ENCODE measurements around the gene MALT1.
A peak's percentile ranks its signal among the peaks of the same experiment; 100 is the strongest.

The MALT1 gene

DNA sequence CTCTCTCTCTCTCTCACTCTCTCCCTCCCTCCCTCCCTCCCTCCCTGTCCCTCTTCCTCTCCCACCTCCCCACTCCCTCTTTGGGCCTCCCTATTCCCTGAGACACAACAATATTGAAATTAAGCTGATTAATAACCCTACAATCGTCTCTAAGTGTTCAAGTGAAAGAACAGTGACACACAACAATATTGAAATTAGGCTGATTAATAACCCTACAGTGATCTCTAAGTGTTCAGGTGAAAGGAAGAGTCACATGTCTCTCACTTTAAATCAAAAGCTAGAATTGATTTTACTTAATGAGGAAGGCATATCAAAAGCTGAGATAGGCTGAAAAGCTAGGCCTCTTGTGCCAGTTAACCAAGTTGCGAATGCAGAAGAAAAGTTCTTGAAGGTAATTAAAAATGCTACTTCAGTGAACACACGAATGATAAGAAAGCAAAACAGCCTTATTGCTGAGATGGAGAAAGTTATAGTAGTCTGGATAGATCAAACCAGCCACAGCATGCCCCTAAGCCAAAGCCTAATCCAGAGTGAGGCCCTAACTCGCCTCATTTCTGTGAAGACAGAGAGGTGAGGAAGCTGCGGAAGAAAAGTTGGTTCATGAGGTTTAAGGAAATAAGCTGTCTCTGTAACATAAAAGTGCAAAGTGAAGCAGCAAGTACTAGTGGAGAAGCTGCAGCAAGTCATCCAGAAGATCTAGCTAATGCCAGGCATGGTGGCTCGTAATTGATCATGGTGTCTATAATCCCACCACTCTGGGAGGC lies 21.3 kb downstream of the MALT1 start:
- DNase-seq, result no peak

GRCh38 chr18:58694221-58694620 lies 23.0 kb downstream of the MALT1 start:
- no peak for DNase-seq

DNA sequence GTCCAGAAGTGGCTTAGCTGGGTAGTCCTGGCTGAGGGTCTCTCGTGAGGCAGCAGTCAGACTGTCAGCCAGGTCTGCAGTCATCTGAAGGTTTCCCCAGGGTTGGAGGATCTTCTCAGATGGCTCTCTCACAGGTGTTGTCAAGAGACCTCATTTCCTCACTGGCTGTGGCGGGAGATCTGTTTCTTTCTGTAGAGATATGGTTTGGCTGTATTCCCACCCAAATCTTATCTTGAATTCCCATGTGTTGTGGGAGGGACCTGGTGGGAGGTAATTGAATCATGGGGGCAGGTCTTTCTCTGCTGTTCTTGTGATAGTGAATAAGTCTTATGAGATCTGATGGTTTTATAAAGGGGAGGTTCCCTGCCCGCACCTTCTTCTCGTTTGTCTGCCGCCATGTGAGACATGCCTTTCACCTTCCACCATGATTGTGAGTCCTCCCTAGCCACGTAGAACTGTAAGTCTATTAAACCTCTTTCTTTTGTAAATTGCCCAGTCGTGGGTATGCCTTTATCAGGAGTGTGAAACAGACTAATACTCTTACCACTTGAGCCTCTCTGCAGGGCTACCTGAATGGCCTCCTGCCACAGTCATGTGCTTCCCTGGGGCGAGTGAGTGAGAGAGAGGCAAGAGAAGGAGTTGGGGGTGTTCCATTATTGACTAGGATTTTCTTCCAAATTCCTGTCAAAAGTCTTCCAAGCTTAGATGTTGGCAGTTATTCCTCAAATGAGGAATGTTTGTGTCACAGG lies 23.6 kb downstream of the MALT1 start:
- DNase-seq, result no peak

DNA sequence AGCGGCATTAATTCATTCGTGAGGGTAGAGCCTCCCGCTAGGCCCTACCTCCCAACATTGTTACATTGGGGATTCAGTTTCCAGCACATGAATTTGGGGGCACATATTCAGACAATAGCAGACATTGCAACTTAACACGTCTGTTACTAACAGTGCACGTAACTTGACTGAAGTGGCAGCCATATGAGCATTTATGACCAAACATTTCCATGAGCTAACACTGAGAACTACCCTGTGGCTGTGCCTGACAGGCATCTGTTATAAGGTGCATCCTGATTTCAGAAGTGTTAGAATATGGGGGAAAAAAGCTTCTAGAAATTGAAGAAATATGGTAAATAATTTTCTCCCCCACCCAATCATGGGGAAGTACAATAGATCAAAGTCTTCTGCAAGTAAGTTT lies 24.5 kb downstream of the MALT1 start:
- DNase-seq, result no peak

DNA sequence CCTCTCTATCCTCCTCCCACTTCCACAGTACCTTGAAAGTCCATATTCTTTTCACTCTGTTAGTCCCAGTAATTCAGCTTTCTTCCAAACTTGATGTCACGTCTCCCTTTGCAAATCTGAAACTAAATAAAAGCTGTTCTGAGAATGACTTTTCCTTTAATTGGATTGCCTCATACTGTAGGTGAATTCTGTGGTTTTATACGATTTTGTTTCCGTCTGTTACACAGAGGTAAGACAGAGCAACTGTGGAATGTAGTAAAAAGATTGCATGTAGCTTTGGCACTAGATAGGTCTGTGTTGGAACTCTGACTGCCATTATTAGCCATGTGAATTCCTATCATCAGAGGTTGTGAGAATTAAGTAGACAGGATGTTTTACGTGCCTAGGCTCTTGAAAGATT lies 25.9 kb downstream of the MALT1 start:
- DNase-seq, result no peak

- no peak for DNase-seq
Observed at GRCh38 chr18:58698701-58699193, 27.5 kb downstream of the MALT1 start.

DNA sequence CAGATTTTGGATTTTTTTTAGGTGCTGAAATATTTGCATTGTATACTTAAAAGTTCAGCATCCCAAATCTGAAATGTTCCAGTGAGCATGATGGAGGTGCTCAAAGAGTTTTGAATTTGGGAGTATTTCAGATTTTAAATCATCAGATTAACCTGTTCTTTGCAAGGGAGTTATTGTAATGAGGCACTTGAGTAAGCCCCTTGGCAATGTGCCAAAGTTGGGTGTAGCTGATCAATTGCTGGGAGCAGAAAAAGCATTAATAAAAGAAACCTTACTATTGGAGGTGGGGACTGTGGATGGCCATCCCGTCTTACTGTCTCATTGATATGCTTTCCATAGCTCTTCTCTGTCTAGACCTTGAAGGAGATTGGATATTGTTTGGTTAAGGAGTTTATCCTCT lies 28.3 kb downstream of the MALT1 start:
- no peak for DNase-seq

- no peak for DNase-seq
Observed at GRCh38 chr18:58700209-58700608, 28.9 kb downstream of the MALT1 start.

DNA sequence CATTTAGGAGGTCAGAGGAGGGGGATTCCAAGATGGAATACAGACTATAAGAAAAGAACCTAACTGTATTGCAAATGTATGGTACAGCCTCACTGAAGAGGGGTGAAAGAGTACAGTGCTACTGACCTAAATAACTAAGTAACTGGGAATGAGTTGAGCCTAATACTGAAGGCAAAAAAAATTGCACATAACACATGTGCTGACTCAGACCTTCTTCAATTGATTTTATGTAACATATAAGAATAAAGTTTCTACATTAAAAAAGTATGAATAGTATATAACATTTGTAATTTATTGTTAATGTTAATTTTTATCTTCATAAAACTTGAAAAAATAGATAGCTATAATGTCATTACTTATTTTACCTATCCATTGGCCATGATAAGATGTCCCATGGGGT lies 41.7 kb downstream of the MALT1 start:
- DNase-seq, result no peak

GRCh38 chr18:58714259-58714658 lies 43.0 kb downstream of the MALT1 start:
- DNase-seq, result no peak

- no peak for DNase-seq
Observed at GRCh38 chr18:58714821-58715220, 43.6 kb downstream of the MALT1 start.

DNA sequence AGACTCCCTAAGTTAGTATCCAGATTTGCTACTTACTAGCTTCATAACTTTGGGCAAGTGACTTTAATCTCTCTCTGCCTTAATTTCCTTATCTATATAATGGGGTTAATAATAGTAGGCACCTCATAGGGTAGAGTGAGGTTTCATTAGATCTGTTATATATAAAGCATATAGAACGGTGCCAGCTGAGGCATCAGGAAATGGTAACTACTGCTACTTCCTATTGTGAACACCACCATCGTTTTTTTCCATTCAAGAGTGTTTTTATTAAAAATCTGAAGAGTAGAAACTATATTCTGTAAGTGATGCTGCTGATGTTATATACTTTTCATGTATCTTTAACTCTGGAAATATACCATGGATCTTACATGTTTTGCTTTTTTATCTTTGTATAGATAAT lies 44.3 kb downstream of the MALT1 start:
- no peak for DNase-seq

GRCh38 chr18:58716060-58716756 lies 44.9 kb downstream of the MALT1 start:
- no peak for DNase-seq

- DNase-seq, result no peak
Observed at GRCh38 chr18:58721566-58722239, 50.4 kb downstream of the MALT1 start.

GRCh38 chr18:58723810-58724602 lies 52.7 kb downstream of the MALT1 start:
- DNase-seq, result no peak

DNA sequence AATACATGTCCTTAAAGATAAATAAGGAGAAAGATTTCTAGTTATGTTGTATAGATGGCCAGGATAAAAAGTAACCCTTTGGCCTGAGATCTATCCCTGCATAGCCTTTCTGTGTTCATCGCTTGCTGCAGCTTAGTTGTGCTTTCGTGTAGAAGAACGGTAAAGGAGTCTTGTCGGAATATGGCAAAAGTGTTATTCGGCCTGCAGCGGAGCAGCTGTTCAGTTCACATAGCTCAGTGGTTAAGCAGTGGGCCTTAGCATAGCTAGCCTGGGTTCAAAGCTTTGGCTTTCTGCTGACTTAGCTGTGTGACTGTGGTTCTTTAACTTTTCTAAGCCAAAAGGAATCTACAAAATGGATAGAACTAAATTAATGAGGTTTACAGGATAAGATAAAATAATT lies 55.4 kb downstream of the MALT1 start:
- DNase-seq, result peak; percentile 27

- no peak for DNase-seq
Observed at GRCh38 chr18:58727776-58728500, 56.7 kb downstream of the MALT1 start.

GRCh38 chr18:58728719-58729118 lies 57.5 kb downstream of the MALT1 start:
- DNase-seq, result no peak

DNA sequence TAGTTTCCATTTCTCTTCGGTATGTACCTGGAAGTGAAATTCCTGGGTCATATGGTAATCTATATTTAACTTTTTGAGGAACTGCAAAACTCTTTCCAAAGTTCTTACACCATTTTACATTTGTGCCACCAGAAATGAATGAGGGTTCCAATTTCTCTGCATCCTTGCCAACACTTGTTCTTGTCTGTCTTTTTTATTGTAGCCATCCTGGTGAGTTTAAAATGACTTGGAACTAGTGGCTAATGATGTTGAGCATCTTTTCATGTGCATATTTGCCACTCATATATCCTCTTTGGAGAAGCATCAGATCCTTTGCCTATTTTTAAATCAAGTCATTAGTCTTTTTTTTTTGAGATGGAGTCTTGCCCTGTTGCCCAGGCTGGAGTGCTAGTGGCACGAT lies 59.4 kb downstream of the MALT1 start:
- DNase-seq, result no peak

DNA sequence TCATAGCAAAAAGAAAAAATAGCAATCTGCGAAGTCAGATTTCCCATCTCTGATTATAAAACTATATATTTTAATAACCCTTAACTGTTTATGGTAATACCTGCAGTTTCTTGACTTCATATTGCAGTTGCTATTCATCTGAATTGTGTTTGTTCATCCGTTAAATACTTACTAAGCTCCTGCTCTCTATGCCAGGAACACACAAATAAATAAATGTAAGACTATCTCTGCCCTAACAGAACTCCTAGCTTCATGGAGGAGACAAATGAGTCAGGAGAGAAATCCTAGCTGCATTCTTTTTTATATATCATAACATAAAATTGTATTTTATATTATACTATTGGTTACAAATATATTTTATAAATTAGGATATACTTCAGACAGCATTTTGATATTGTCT lies 61.2 kb downstream of the MALT1 start:
- no peak for DNase-seq

DNA sequence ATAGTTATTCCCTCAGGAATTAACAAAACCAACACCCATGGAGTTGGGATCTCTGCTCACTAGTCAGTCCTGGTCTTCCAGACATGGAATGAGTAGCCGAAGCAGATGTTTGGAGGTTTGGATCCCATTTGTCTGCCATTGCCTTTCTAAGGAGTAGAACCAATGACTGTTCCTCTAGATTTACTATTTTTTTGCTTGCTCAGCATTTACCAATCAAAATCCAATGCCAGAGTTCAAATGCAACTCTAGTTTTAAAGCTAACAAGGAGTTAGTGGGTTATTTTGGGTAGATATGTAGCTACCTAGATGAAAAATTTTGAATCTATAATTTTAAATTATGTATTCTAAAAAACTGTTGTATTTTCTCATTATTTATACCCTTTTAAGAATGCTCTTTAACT lies 62.6 kb downstream of the MALT1 start:
- DNase-seq, result no peak

GRCh38 chr18:58738322-58738721 lies 67.1 kb downstream of the MALT1 start:
- DNase-seq, result no peak
